ENCODE measurements around the gene TMEM164.
"Not testable (repeated sequence)": the region's sequence is repeated elsewhere in the genome, so short reads cannot be mapped to it uniquely, and the experiment has no call there.

Gene TMEM164

DNA sequence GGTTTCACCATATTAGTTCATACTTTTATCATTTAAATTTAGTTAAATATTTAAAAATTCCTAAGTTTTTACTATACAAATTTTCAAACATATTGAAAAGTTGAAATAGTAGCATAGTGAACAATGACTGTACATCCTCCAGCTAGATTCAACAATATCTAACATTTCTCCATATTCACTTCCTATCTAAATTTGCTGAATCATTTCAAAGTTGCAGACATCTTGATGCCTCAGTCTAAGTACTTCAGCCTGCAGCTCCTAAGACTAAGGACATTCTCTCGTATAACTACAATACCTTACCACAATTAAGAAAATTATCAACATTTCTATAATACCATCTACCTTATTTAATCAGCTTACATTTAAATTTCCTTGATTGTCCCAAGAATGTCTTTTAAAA, 132.7 kb downstream of the TMEM164 start:
- no peak for DNase-seq

DNA sequence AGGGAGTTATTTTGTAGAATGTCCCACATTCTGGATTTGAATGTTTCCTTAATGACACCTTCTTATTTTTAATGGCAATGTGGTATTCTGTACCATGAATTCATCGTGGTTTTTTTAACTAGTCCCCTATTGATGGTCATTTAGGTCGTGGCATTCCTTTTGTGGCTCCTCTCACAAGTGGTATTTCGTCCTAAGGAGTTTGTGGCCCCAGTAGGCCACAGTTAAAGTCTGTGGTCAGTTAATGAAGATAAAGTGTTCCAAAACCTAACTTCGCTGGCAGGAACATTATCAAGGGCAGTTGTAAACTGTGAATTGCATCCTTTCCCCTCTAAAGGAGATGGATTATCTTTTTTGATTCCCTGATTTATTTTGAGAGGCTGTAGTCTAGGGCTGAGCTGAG, 133.2 kb downstream of the TMEM164 start:
- no peak for DNase-seq

DNA sequence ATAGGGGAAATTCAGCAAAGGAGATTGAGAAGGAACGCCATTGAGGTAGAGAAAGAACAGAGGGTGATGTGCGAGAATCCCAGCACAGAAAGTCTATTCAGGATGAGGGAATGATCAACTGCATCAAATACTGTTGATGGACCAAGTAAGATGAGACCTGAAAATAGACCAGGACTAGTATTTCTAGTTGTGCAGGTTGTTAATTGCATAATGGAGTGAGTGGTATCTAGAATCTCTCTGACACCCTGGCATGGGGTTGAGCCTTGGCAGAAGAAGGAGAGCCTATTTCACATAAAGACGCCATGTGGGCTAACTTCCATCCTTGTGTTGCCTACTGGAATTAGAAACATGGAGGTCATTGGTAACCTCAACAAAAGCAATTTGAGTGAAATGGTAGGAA, 135.6 kb downstream of the TMEM164 start:
- no peak for DNase-seq

DNA sequence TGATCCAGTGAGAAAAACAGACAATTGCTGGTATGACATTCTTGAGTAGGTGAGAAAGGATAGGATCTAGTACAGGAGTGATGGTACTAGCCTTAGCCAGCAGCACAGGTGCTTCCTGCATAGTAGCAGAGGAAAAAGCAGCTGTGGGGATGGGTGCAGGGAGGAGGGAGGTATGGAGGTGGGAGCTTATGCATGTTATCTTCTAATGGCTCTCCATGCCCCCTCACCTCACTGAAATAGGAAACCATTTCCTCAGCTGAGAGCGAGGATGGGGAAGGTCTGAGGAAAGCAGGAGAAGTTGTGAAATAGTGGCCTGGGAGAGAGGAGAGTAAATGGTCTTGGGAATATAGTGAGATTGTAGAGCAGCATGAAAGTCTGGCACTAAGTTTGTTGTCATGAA, 136.3 kb downstream of the TMEM164 start:
- DNase-seq = no peak

DNA sequence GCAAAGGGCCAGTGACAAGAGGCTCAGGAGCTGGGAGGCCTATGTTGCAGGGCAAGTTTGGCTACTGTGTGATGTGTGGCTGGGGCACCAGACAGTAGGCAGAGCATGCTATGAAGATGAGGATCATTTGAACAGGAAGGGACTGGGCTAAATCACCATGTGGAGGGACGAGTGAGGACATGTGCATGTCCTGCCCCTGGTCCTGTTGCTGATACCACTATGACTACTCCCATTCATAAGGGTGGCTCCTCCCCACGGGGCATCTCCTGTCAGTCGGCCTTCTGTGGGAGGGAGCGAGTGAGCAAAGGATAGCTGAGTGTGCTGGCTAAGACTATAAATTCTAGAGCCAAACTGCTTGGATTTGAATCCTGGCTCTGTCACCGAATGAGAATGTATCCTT, 139.2 kb downstream of the TMEM164 start:
- DNase-seq = no peak

GRCh38 chrX:110143454-110144210, 140.7 kb downstream of the TMEM164 start:
- no peak for DNase-seq

- DNase-seq = no peak
Measured at GRCh38 chrX:110145311-110145710, 142.4 kb downstream of the TMEM164 start.

GRCh38 chrX:110145854-110146253, 142.9 kb downstream of the TMEM164 start:
- DNase-seq = no peak

- peak in 2 of 5 donors; percentile 11 to 46 for DNase-seq
Measured at GRCh38 chrX:110146521-110146920, 143.6 kb downstream of the TMEM164 start.

DNA sequence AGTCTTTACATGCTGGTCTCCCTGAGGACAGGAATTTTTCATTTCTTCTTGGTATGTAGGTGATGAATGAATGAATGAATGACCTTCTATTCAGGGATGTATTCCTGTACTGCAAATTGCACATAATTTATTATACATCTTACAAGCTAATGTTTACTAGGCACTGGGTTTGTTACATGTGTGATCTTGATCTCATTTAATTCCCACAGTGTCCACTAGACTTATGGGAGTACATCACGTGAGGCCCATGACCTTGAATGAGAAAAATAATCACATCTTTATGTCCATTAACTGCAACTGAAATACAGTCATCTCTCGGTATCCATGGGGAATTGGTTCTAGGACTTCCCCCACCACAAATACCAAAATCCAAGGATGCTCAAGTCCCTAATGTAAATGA, 150.3 kb downstream of the TMEM164 start:
- DNase-seq = no peak

DNA sequence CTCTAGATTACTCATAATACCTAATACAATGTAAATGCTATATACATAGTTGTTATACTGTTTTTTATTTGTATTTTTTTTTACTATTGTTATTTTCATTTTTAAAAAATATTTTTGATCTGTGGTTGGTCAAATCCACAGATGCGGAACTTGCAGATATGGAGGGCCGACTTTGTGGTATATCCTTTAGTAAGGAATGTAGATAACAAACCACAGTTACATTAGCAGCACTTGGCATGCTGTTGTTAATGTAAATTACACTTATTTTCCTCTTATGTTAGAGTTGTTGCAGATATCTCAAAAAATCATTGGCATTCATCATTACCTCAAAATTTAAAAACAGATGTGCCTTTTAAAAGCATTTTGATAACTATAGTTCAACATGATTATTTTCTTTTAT, 151.0 kb downstream of the TMEM164 start:
- no peak for DNase-seq

GRCh38 chrX:110154328-110154727, 151.4 kb downstream of the TMEM164 start:
- DNase-seq = not testable (repeated sequence)

DNA sequence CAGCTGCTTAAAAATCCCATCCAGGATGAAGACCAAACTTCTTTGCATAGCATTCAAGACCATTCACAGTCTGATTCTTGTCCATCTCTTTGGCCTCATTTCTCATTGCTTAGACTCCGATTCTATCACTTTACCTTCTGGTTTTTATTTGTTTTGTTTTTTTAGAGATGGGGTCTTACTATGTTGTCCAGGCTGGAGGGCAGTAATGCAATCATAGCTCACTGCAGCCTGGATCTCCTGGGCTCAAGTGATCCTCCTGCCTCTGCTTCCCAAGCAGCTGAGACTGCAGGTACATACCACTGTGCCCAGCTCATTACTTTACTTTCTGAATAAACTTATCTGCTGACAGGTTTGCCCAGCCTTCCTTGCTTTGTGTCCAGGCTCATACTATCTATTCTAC, 152.8 kb downstream of the TMEM164 start:
- no peak for DNase-seq

DNA sequence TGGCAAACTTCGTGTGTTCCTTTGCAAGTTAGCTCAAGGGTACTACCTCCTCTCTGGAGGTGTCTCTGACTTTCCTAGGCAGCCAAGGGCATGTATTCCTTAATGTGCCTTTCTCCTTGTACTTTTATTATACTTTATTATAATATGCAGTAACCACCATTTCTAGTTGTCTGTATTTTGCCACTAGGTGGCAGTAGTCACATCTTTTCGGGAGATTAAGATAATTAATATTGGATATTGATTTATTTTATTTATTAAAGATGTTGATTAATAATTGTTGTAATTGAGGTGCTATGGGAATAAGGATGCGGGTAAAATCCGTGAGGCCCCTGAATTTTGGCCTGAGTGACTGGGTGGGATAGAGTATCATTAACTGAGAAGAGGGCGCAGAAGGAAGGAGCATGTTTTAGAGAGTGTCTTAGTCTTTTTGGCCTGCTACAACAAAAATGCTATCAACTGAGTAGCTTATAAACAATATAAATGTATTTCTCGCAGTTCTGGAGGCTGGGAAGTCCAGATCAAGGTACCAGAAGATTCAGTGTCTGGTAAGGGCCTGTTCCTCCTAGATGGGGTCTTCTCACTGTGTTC, 153.3 kb downstream of the TMEM164 start:
- DNase-seq = peak in 1 of 5 donors; percentile 14

- no peak for DNase-seq
Measured at GRCh38 chrX:110157444-110157843, 154.5 kb downstream of the TMEM164 start.

DNA sequence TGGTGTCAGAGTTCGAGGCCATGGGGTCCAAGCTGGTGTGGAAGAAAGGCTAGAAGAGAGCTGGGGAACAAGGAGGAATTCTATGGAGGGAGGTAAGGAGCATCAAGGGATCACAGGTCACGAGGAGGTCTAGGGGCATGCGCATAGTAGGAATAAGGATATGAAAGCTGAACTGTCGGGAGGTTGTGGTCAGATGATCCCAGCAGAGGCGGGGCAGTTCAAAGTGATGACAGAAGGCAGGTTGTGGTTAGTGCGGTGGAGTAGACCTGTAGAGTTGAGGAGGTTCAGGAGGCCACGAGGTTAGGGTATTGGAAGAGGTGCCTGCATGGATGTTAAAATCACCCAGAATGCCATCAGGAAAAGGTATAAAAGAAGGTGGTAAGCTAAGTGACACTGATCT, 156.3 kb downstream of the TMEM164 start:
- no peak for DNase-seq

DNA sequence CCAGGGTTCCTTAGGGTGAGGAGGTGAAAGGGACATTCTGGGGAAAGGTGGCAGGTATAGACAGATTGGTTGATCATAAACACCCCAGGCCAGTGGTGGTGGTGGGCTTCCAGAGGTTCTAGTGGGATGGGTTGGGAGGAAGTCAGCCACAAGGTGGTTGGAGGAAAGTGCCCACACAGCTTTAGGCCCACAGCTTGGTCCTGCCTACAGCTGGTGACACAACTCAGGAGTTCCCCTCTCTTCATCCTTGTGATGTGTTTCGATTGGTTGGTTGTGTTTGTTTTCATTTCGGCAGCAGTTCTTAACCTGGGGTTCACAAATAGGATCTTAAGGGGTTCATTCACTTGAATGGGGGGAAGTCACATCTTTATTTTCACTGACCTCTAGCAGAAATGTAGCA, 157.0 kb downstream of the TMEM164 start:
- no peak for DNase-seq

DNA sequence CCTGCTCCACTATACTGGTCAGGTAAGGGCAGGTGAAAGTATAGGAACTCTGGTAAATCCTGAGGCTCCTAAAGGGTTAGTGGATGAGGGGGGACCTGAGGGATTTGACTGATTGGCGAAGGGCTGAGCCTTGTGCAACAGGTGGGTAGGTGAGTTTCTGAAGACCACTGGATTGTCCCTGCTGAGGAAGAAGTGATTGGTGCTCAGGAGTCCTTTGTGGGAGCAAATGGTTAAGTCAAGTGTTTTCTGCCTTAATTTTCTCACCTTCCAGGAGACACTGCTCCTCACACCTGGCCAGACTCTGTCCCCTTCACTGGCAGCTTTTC, 158.4 kb downstream of the TMEM164 start:
- DNase-seq = no peak

GRCh38 chrX:110162131-110162530, 159.2 kb downstream of the TMEM164 start:
- no peak for DNase-seq

DNA sequence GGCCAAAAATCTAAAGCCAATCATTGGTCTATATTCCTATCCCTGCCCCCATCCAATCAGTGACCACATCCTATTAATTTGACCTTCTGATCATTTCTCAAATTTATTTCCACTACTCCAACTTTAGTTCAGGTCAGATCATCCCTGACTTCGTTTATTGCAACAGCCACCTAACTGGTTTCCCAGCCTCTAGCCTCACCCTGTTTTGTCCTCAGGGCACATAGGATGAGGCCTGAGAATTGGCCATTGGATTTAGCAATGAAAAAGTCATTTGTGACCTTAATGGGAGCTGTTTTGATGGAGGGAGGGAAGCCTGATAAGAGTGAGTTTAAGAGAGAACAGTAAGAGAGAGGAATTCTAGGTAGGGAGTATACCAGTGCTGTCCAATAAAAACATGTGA, 160.0 kb downstream of the TMEM164 start:
- DNase-seq = no peak

- no peak for DNase-seq
Measured at GRCh38 chrX:110163488-110163887, 160.6 kb downstream of the TMEM164 start.

DNA sequence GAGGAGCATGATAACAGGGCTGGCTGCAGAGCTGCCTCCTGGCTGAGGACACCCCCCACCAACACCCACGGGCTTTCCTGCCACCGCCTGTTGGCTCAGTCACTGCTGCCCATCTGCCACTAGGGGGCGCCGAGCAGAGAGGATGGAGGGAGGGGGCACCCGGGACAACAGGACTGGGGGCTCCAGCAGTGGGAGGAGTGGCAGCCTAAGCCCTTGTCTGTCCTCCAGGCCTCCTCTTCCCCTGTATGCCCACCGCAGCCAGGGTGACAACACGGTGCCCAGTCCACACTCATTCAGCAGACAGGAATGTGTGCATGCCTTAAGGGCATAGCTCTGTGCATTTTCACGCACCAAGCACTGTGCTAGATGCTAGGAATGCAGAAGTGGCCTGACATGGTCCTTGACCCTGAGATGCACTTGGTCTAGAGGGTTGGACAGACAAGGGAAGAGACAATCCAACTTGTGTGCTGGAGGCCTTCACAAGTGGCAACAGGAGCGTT, 165.1 kb downstream of the TMEM164 start:
- peak in 4 of 5 donors; percentile 27 to 35 (median 33) for DNase-seq

DNA sequence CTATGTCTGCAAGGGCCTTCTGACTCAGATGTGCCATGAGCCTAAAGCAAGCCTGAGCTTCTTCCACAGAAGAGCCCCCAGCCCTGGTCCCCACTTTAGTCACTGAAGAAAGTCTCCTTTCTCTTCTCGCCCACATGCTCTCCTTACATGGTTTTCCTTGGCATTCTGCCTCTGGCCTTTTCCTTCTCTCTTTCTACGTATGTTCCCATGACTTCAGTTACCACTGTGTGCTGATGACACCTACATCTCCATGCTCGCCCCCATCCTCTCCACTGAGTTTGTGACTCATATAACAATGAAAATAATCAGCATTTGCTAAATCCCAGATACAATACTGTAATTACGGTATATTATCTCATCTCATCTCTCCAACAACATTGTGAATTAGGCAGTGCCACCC, 165.7 kb downstream of the TMEM164 start:
- DNase-seq = no peak

GRCh38 chrX:110170029-110170428, 167.1 kb downstream of the TMEM164 start:
- no peak for DNase-seq

DNA sequence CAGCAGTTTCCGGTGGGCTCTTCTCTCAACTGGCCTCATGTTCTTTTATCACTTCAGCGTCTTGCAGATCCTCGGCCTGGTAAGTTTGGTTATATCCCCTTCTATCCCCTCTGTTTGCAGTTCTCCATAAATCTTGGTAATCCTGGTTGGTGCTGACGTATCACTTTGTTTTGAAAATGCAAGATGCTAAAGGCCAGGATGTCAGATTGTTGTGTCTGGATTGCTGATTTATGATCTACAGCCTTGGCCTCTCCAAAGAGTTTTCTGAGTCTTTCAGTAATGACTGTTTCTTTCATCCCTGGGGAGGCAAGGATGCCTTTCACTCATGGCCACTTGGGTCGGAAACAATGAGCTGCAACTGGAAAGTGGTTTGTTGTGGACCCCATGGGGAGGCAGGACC, 168.5 kb downstream of the TMEM164 start:
- no peak for DNase-seq

Data from T-helper 1 cell (primary cell).